Ramos (cell line): ENCODE results near the gene MC1R.
"Not testable (repeated sequence)": the region's sequence is repeated elsewhere in the genome, so short reads cannot be mapped to it uniquely, and the experiment has no call there.

ENCODE experiments used
- in situ Hi-C: fragments of 300-500 bp; cut with MboI; formaldehyde crosslinking; loops from one replicate; pipeline ENCODE4 v1.14.3; 2022; ENCODE audit warnings: low sequenced_read_pairs; ENCODE audit not compliant: unreplicated experiment

Gene MC1R

GRCh38 chr16:89912627-89913026 lies 6.0 kb upstream of the MC1R start:
- in situ Hi-C loops = no loop called here

- in situ Hi-C loops = no loop called here
Measured at GRCh38 chr16:89913408-89914387, 5.0 kb upstream of the MC1R start.

GRCh38 chr16:89914642-89915285 lies 3.9 kb upstream of the MC1R start:
- in situ Hi-C loops = not testable (repeated sequence)

- in situ Hi-C loops = no loop called here
Measured at GRCh38 chr16:89915303-89916232, 3.1 kb upstream of the MC1R start.

- in situ Hi-C loops = no loop called here
Measured at GRCh38 chr16:89917773-89918452, 749 bp upstream of the MC1R start.

GRCh38 chr16:89919535-89920406 lies 1.1 kb downstream of the MC1R start:
- in situ Hi-C loops = no loop called here

- in situ Hi-C loops = no loop called here
Measured at GRCh38 chr16:89920723-89921122, 2.1 kb downstream of the MC1R start.

- in situ Hi-C loops = no loop called here
Measured at GRCh38 chr16:89921131-89921701, 2.6 kb downstream of the MC1R start.

- in situ Hi-C loops = no loop called here
Measured at GRCh38 chr16:89921702-89922476, 3.2 kb downstream of the MC1R start.

GRCh38 chr16:89922477-89922883 lies 3.8 kb downstream of the MC1R start:
- in situ Hi-C loops = no loop called here

- in situ Hi-C loops = no loop called here
Measured at GRCh38 chr16:89922884-89923639, 4.4 kb downstream of the MC1R start, which contains the start of gene TUBB3. Gene TUBB3 (plus strand): TSS chr16:89923342. CDS start chr16:89923402, 60 bp downstream.

- in situ Hi-C loops = no loop called here
Measured at GRCh38 chr16:89923640-89924296, 5.1 kb downstream of the MC1R start.

GRCh38 chr16:89924297-89924924 lies 5.7 kb downstream of the MC1R start:
- in situ Hi-C loops = no loop called here

- in situ Hi-C loops = loop anchor here (5.0 kb wide), 1 partner anchor 92 kb away; the partner anchor contains the start of gene DBNDD1
Measured at GRCh38 chr16:89924925-89925307, 6.3 kb downstream of the MC1R start.

GRCh38 chr16:89925596-89926079 lies 7.0 kb downstream of the MC1R start:
- in situ Hi-C loops = loop anchor here (5.0 kb wide), 1 partner anchor 92 kb away; the partner anchor contains the start of gene DBNDD1
